Dermis blood vessel endothelial cell (primary cell): ENCODE data around the gene ZNF584. TPM values are rescaled to one million over a fixed set of nuclear protein-coding genes. Genes with fewer than 3 reads are reported as not detected.
"Not testable (repeated sequence)": the region's sequence is repeated elsewhere in the genome, so short reads cannot be mapped to it uniquely, and the experiment has no call there.

Experiments
- DNase-seq: peaks from one replicate; pipeline ENCODE4 v3.0.0; 2010
- total RNA-seq: library from RNA; depleted of rRNA; stranded (reverse); fragments of >200 nt; gene quantifications from 2 replicates; pipeline ENCODE4 v1.2.3, GENCODE V29; 2014

ZNF584 gene
- 8.2 and 12.0 TPM in 2 replicates for total RNA-seq

DNA sequence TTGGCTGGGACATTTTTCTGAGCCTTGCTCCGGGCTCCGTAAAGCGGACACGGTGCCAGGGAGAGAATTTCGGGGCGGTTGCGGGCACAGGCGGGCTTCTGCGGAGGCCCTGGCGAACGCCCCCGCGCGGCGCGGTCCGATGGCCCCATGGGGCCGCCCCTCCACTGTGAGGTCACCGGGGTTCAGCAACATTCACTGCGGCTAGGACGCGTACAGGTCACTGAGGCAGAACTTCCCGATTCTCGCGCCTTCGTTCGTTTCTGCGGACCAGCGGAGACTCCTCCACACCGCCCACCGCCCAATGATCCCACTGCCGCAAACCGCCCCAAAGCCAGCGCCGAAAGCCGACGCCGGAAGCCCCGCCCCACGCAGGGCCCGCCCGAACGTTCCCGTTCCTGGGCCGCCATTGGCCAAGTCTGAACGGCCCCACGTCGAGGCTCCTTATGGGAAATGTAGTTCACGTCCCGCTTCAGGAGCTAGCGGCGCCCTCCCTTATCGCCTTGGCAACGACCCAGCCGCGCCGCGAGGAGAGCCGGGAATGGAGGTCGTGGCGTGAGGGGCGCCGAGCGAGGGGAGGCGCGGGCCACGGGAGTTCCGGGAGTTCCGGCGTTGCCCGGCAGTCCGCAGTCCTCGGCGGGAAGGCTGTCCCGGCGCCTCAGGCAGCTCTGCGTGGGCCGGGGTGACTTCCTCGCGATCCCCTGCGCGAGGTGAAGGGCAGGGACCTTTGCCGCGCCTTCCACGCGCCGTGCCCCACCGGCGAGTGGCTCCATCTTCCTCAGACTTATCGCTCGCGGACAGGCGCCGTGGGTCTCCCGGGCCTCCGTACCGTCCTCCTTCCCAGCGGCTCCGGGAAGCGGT, at the start of gene ZNF584:
Gene ZNF584, plus strand, starts transcription at position 498 of the 858 bp plus-strand sequence. CDS start 499 bp downstream, outside the sequence.
- DNase-seq: peak; percentile 97

DNA sequence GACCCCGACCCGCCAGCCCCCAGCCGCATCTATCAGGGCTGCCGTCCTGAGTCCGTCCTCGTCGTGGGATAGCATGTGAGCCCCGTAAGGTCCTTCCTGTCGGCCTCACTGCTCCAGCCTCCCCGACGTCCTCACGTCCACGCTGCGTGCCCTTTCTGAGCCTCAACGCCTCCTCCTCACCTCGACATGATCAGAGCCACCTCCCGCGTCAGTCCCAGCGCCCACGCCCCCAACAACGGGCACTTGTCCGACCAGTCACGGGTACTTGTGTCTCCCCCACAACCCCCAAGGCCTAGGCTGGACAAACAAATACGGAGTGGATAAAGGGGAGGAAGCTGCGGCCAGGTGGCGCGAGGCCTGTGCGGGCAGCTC, 46.6 kb upstream of the ZNF584 start:
- DNase-seq: peak; percentile 69

DNA sequence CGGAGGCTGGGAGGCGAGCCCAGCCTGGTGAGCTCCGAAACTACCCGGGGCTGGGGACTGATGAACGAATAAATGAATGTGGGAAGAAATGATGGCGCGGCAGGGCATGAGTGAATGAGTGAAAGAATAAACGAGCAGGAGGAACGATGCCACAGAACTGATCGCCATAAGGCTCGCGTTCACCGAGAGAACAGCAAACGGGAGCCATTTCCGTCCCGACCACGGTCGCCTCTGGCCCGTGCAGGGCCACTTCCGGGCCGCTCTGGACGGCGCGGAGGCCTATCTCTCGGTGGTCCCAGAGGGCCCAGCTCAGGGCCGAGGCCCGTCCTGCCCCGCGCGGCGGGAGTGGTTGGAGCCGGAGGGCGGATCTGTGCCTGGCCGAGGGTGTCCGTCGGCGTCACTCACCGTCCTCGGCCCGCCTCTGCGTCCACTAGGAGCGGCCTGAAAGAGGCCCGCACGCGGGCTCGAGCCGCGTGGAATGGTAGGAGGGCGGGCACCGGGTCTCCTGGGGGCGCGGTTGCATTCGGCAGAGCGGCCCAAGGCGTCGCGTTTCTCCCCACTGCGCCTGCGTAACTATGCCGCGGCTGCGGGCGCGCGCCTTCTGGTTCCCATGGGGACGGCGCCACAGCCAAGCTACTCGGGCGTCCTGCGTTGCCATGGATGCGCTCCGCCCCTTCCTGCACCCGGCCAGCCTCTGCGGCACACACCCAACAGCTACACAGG, 46.0 kb upstream of the ZNF584 start, which contains the start of gene ZNF497:
Gene ZNF497, minus strand, starts transcription at position 480 of the 723 bp plus-strand sequence. CDS start 5,116 bp downstream, outside the sequence.
- peak; percentile 98 for DNase-seq

DNA sequence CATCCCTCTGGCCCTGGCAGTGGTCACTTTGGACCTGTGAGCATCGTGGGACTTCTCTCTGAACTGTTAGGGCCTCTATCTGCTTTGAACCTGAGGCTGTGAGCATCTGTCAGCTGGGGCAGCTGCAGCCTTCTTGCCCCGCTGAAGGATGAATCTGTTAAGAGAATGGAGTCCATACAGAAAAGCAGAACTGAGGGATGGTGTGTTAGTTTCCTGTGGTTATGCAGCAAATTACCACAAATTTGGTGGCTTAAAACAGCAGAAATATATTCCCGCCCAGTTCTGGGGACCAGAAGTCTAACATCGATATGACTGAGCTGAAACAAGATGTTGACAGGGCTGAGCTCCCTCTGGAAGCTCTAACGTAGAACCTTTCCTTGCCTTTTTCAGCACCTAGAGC, 44.3 kb upstream of the ZNF584 start:
- no peak for DNase-seq

DNA sequence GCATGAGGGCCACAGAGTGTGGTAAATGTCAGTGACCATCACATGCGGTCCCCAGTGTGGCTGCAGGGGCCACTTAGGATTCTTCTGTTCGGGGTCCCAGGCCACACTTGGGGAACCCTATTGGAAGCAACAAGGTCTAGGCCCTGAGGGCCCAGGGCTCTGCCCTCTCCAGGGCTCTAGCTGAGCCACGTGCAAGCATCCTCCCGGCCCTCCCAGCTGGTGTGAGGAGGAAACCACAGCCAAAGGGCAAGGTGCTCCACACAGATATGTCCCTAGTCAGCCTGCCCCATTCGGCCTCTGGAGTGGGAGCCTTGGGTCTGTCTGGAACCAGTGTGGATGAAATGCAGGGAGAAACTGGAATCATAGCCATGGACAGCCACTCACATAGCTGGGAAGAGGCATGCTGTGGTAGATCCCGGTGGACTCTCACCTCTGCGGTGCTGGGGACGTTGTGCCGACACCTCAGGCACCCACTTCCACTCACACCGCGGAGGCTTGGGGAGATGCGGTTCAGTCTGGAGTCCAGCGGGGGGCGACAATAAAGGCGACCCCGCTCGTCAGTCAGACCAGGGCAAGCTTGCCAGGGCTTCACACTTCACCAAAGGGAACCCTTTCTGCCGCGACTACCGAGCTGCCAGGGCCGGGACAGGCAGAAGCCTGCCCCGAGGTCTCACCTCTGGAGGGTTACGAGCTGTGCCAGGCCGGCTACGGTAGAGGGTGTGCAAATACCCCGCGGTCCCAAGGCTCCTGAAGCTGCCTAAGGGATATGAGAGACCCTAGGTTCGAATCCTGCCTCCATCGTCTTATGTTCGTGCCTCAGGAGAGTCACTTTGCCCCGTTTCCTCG, 41.6 kb upstream of the ZNF584 start:
- no peak for DNase-seq

DNA sequence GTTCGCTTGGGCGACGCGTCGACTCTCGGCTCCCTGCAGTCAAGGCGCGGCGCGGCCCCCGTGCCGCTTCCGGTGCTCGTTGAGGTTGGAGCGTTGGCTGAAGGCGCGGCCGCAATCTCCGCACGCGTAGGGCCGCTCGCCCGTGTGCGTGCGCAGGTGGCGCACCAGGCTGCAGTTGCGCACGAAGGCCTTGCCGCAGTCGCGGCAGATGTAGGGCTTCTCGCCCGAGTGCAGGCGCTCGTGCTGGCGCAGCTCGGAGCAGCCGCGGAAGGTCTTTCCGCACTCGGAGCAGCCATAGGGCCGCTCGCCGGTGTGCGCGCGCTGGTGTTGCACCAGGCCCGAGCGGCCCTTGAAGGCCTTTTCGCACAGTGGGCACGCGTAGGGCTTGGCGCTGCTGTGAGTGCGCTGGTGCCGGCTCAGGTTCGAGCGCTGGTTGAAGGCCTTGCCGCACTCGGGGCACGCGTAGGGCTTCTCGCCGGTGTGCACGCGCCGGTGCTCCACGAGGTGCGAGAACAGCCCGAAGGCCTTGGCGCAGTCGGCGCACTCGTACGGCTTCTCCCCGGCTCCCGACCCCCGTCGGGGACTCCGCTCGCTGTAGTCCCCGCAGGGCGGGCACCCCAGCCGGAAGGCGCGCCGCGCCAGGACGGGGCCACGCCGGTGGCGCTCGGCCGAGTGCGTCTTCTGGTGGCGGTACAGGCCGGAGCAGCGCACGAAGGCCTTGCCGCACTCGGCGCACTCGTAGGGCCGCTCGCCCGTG, 40.6 kb upstream of the ZNF584 start:
- no peak for DNase-seq

DNA sequence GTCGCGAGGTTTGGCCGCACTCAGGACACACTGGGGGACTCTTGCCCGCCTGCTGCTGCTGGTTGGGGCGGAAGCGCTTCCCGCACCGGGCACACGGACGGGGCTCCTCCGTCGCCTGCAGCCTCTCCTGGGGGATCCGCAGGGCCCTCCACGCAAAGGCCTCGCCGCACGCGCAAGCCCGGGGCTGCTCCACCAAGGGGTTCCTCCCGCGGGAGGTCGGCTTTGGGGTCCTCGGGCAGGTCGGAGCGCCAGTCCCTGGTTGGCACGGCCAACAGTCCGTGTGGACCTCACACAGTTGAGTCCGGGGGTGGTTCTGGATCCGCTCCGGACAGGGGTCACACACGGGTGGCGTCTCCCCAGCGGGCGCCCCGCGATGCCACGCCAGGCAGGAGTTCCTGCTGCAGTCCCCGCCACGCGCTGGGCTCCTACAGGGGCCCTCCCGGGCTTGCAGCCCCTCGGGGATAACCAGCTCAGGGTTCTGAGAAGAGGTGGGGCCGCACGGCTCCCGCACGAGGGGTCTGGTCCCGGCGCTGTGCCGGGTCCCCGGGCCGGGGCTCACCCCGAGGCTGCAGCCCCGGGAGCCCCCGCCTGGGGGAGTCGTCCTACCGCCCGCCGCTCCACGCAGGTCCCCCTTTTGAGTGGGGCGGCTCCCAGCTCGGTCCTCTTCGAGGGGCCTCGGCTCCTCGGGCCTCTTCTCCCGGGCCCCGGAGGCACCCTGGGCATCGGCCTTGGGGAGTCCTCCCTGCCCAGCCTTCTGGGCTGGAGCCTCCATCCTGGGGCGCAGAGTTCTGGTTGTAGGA, 39.7 kb upstream of the ZNF584 start:
- DNase-seq: no peak

DNA sequence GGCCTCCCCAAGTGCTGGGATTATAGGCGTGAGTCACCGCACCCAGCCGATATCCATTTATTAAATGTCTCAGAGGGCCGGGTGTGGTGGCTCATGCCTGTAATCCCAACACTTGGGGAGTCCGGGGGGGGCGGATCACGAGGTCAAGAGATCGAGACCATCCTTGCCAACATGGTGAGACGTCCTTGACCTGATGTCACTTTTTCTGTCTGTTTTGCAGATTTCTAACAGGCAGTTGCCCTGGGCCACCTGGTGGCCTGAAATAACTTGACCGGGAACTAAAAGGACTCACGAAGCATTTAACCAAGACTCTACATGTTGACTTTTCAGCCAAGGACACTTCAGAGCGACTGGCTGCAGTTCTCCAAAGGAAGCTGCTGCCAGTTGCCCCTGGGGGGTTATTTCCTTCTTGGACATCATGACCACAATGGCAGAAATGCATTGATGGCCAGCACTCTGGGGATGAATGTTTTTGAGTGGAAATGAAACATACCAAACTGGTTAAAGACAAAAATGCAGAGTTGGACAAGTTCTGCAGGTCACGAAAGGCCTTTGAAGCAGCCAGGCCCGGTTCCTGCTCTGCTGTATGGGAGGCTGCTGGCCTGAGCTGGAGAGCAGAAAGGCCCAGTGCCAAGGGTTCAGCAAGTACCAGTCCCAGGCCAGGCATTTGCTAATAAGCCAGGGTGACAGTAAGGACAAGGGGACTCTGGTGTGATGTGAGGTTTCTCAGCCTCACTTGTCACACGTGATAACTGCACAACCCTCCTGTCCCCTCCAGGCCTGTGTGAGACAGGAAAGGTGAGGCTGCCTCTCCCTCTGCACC, 35.9 kb upstream of the ZNF584 start:
- DNase-seq: no peak

DNA sequence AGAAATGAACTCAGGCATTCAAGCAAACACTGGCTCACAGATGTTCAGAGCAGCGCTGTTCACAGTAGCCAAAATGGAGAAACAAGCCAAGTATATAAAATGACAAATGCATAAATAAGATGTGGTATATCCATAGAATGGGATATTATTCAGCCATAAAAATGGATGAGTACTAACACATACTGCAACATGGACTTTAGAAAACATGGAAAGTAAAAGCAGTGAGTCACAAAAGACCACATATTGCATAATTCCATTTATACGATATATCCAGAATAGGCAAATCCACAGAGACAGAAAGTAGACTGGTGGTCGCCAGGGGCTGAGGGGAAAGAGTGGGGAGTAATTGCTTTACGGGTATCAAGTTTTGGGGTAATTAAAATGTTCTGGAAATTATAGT, 34.2 kb upstream of the ZNF584 start:
- DNase-seq: no peak

DNA sequence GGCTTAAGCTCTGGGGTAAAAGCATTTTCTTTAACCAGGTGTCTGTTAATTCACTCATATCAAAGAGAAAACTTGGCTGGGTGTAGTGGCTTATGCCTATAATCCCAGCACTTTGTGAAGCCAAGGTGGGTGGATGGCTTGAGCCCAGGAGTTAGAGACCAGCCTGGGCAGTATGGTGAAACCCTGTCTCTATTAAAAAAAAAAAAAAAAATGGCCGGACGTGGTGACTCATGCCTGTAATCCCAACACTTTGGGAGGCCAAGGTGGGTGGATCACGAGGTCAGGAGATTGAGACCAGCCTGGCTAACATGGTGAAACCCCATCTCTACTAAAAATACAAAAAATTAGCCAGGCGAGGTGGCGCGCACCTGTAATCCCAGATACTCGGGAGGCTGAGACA, 31.7 kb upstream of the ZNF584 start:
- not testable (repeated sequence) for DNase-seq

DNA sequence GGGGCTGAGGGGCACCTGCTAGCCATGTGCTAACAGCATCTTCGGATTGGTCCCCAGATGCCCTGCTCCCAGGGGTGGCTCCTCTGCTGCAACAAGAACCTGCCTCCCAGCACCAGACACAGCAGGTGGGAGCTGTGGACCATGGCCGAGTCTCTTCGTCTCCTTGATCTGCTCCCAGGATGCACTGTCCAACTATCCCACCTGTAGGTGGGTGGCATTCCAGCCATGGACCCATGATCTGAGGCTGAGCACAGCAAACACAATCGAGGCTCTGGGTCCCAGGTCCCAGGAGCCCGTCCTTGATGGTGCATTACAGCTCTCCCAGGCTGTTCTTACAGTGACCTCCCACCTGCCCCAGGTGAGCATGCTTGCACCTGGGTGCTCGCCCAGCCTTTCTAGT, 29.2 kb upstream of the ZNF584 start:
- no peak for DNase-seq

DNA sequence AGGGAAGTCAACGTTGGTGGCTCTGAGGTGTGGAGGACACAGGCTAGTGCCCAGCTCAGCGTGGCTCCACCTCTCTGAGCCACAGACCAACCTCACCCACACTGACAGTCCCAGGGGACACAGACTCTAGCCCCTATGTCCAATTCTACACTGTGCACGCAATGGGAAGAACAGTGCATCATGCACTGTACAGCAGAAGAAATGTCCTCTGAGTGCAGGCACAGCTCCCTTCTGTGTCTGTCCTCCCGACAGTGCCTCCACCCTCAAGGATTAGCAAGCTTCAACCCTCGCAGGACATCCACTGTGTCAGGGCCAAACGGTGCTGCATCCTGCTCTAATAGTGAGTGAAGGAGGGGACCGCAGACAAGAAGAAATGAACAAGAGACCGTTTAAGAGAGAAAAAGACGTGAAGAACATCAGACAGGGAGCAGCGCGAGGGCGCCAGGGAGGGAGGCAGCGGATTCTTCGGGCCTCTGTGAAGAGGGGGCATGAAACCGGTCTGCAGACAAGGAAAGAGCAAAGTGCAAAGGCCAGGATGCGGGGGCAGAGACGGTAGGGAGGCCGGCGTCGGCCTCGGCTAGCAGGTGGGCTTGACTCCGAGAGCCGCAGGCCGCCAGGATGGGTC, 28.3 kb upstream of the ZNF584 start:
- no peak for DNase-seq

DNA sequence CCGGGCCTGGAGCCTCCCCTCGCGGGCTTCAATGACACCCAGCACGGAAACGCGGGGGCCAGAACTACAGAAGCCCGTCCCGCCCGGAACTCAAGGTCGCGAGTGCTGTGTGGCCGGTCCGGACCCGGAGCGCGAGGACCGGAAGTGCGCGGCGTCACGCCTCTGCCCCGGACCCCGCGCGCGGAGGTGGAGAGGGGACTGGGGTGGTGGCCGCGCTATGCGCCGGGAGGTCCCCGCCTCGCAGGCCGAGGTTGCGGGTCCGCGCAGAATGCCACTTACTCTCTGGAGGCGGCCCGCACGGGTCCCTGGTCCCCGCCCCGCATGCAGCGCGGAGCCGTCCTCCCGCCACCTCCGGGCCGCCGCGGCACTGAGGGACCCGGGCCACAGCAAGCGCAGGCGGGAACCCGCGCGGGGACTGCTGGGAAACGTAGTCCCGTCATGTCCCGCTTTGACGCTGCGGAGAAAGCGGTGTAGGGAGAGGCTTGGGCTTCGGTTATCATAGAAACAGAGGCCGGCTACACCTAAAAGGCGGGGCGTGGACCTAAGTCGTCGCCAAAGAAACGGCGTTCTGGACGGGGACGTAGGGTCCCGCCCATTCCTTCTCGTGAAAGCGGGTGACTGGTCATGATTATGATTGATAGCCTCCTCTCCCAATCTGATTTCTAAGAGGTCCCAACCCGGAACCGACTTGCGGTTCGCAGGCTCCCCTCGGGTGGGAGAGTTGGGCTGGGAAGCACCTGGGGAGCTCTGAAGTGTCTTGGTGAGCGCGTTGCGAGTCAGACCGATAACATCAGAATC, 27.6 kb upstream of the ZNF584 start, which contains the start of gene ZNF837:
Gene ZNF837, minus strand, starts transcription at position 369 of the 798 bp plus-strand sequence. CDS start 11,698 bp downstream, outside the sequence.
- DNase-seq: peak; percentile 100

DNA sequence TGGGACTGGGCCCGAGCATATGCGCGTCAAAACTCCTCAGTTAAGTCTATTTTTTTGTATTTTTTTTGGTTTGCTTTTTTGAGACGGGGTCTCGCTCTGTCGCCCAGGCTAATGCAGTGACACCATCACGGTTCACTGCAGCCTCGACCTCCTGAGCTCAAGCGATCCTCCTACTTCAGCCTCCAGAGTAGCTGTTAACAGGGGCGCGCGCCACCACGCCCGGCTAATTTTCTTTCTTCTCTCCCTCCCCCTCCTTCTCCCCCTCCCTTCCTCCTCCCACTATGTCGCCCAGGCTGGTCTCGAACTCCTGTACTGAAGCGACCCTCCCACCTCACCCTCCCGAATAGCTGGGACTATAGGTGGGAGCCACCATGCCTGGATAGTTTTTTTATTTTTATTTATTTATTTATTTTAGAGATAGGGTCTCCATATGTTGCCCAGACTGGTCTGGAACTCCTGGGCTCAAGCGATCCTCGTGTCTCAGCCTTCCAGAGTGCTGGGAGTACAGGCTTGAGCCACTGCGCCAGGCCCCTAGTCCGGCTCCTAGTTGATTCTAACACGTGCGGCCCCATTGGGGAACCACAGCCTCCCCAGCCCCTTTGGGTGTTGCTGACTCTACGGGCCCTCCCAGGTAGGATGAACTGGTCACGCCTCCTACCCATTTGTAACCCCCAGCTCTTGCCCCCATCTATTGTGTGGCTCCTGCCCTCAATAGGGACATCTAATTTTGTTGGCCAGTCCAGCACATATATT, 26.8 kb upstream of the ZNF584 start:
- no peak for DNase-seq

DNA sequence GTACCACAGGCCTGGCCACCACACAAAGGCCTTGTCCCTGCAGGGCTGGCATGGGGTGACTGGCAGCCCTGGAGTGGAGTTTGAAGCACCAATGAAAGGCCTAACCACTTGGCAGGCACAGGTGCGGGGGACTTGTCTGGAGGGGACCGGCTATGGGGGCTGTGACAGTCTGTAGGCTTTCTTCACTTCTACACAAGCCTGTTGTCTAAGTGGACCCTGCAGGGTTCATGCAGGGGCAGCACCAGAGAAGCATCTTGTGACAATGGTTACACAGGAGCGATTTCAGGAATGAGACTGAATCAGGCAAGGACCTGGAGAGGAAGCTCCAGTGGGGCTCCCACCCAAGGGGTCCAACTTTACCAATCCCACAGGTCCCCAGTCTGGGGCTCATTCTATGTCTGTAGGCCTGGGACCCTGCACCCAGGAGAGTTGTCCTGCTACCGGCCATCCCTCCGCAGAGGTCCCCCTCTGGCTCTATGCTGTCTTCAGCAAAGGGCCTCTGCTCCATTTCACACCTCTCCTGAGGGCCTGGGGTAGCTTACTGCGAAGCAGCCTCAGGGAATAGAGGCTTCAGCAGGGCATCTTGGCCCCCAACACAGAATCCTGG, 25.3 kb upstream of the ZNF584 start:
- no peak for DNase-seq

DNA sequence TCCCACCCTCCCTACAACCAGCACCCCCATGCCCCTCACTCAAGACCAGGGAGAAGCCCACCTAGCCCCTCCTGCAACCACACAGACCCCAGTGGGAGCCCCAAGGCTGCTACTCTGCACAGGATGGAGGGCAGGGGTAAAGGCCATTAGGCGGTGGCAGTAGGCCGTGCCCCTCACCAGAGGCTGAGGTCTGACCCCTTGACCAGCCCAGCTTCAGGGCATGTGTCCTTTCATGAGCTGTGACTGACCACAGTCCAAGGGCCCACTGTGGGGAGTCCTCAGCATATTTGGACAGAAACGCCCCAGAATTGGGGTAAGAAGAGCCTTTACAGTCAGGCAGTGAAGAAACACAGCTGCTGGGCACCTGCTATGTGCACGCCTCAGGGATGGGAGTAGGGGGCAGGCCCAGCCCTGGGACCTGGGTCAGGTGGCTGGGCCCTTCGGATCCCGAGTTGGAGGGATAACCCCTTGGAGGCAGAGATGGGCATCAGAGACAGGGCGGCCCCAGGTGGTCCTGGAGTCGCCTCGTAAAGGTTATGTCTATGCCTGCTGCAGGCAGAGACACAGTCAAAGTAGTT, 23.0 kb upstream of the ZNF584 start:
- DNase-seq: no peak

DNA sequence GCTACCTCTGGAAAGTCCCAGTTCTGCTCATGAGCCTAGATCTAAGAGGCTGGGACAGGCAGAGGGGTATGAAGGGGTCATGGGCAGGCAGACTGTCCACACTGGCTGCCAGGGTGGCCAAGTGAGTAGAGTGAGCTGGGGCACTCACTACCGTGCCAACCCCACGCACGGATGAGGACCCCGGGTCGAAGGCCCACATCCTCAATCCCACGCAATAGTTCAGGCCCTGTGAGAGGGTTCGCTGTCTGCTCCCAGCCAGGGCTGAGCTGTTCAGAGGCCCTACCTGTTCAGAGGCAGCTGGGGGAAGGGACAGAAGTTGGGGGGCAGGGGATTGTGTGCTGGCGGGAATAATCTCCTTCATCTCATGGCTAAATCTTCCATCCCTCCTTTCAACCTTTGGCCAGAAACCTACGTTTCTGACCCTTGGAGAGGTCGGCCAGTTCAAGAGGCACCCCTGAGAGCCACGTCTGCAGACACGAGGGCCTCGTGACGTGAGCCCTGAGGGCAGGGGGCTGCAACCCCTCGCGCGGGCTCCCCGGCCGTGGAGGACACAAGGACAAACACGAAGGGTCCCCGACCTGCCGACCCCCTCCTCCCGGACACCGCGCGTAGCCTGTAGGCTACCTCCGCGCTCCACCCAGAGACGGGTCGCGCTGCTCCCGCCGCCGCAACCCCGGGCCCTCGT, 22.4 kb upstream of the ZNF584 start:
- DNase-seq: no peak
